ENCODE results near the gene EDRF1. TPM values are rescaled to one million over a fixed set of nuclear protein-coding genes. Genes with fewer than 3 reads are reported as not detected.

Gene EDRF1
- total RNA-seq, 1 donor from 2014 or later, result 45.9 TPM

DNA sequence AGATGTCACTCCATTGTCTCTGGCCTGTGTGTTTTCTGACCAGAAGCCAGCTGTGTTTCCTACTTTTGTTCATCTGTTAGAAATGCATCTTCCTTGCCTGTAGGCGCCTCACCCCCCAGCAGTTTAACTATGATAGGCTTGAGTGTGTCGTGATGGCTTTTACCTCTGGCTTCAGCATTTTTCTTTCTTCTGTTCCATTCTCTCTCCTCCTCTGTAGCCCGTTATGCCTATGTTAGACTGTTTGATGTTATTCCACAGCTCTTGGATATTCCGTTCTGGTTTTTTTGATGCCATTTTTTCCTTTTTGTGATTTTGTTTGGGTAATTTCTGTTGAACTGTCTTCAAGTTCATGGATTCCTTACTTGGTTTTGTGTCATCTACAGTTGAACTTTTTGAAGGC lies 38.2 kb downstream of the EDRF1 start:
- peaks cover 55% of the 10 kb centered on the region for H3K36me3 Mint-ChIP-seq
- H3K27ac Mint-ChIP-seq, result no peak overlapping the region
- TF ChIP-seq, protein P1, sequence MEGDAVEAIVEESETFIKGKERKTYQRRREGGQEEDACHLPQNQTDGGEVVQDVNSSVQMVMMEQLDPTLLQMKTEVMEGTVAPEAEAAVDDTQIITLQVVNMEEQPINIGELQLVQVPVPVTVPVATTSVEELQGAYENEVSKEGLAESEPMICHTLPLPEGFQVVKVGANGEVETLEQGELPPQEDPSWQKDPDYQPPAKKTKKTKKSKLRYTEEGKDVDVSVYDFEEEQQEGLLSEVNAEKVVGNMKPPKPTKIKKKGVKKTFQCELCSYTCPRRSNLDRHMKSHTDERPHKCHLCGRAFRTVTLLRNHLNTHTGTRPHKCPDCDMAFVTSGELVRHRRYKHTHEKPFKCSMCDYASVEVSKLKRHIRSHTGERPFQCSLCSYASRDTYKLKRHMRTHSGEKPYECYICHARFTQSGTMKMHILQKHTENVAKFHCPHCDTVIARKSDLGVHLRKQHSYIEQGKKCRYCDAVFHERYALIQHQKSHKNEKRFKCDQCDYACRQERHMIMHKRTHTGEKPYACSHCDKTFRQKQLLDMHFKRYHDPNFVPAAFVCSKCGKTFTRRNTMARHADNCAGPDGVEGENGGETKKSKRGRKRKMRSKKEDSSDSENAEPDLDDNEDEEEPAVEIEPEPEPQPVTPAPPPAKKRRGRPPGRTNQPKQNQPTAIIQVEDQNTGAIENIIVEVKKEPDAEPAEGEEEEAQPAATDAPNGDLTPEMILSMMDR (IDR thresholded peaks at IDR 0.05; ENCODE audit: unreplicated experiment), result no peak
- H3K9me3 Mint-ChIP-seq, result no peaks in the 10 kb centered on the region
- no peak for DNase-seq (ENCODE audit: low spot score in 2 of 2, unreplicated experiment in 2 of 2)
- H3K4me3 Mint-ChIP-seq, result no peak overlapping the region
- H3K27me3 Mint-ChIP-seq (ENCODE audit: low read depth), result no peaks in the 10 kb centered on the region
- H3K4me1 Mint-ChIP-seq, result no peaks in the 10 kb centered on the region

DNA sequence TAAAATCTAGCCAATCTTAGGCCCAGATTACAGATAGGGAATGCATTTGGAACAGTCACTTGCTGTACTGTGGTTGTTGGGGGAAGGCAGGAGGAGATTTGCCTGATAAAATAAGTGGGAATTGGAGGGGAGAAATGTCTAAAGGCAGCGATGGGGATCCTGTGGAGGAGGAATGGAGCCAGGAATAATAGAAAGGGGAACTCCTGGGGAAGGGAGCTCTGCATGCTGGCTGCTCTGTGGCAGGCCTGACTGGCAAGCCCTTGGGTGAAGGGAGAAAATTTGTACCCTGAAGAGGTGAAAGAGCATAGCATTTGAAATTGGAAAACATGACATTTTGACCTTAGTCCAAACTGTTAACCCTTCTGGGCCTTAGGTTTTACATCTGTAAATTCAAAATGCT lies 42.5 kb downstream of the EDRF1 start:
- DNase-seq (ENCODE audit: low spot score in 2 of 2, unreplicated experiment in 2 of 2), result no peak
- Mint-ChIP-seq H3K9me3 (no peaks in the 10 kb centered on the region), H3K4me3 (no peak overlapping the region), H3K4me1 (no peaks in the 10 kb centered on the region), H3K27me3 (ENCODE audit: low read depth) (no peaks in the 10 kb centered on the region), H3K36me3 (peaks cover 59% of the 10 kb centered on the region), H3K27ac (no peak overlapping the region)
- TF ChIP-seq, protein P1 (IDR thresholded peaks at IDR 0.05; ENCODE audit: unreplicated experiment), result no peak

DNA sequence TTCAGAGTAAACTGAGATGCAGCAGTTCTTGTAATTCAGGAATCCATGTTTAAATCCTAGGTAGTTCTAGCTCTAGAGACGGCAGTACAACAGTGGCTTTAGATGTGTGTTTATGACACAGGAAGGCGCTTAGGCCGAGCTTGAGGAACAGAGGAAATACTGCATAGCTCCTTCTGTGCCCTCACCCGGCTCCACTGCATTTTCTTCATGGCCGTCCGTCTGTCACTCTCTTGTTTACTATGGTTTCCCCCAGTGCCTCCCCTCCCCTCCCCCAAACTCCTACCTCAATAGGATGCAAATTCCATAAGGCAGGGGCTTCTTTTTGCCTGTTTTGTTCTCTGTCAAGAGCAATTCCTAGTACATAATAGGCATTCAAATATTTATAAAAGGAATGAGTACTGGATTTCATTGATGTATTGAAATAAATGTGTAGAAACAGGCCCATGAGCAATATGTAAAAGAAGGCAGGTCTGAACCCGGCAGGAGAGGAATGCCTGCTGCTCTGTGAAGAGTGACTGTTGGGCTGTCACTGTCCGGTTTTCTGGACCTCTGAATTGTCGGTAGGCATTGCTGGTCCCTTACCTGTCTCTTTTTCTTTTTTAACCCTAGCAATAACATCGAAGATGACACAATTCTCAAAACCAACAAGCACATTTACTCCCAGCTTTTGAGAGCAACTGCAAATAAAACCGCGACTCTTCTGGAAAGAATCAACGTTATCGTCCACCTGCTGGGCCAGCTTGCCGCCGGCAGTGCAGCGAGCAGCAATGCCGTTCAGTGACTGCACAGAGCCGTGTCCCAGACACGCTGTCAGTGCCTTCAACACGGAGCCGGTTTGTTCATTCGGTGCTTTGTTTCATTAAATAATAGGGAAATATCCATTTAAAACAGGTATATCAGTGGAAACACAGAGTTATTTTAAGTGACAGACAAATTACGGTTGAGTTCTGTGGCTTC lies 43.5 kb downstream of the EDRF1 start:
- Mint-ChIP-seq H3K4me3 (no peak overlapping the region), H3K36me3 (peaks cover 56% of the 10 kb centered on the region), H3K9me3 (no peaks in the 10 kb centered on the region), H3K4me1 (peaks cover 5% of the 10 kb centered on the region), H3K27me3 (ENCODE audit: low read depth) (no peaks in the 10 kb centered on the region), H3K27ac (no peak overlapping the region)
- DNase-seq (ENCODE audit: low spot score in 2 of 2, unreplicated experiment in 2 of 2), result no peak
- TF ChIP-seq, protein P1 (IDR thresholded peaks at IDR 0.05; ENCODE audit: unreplicated experiment), result no peak

DNA sequence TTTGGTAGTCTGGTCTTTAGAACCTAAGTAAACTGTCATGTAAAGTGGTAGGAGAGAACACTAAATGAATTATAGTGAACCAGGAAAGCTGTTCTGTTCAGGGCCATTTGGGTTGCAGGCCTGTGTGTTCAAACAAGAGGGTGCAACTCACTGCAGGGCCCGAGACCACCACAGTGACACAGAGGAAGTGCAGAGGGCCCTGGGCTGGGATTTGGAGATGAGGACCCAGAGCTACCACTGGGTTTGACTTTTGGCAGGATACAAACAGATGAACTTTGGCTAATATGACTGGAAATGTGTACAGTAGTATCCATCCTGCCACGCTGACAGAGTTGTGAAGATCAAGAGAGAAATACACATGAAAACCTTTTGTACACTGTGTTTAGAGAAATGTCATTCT lies 46.3 kb downstream of the EDRF1 start:
- H3K4me3 Mint-ChIP-seq, result no peak overlapping the region

DNA sequence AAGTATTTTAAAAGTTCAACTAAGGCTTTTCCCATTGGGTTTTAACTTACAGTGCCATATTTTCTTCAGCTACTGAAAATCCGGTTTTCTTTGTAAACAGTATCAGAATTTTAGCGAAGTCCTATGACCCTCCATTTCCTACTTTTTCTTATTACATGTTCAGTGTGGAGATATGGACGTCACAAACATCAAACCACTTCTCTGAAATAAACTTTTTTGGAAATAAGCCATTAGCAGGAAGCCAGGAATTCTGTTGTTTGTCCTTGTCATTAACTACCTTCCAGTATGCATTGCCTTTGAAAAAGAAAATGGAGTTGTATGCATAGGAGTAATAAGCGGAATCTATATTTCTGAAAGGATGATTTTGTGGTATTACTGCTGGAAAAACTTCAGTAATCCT lies 47.0 kb downstream of the EDRF1 start:
- no peak for DNase-seq (ENCODE audit: low spot score in 2 of 2, unreplicated experiment in 2 of 2)
- H3K4me3 Mint-ChIP-seq, result no peak overlapping the region
- TF ChIP-seq, protein P1 (IDR thresholded peaks at IDR 0.05; ENCODE audit: unreplicated experiment), result no peak
- no peaks in the 10 kb centered on the region for H3K27me3 Mint-ChIP-seq (ENCODE audit: low read depth)
- H3K9me3 Mint-ChIP-seq, result no peaks in the 10 kb centered on the region
- no peak overlapping the region for H3K27ac Mint-ChIP-seq
- peaks cover 14% of the 10 kb centered on the region for H3K4me1 Mint-ChIP-seq
- H3K36me3 Mint-ChIP-seq, result peaks cover 42% of the 10 kb centered on the region

More for the DNA sequence above, 46.3 kb downstream of the EDRF1 start:
- Mint-ChIP-seq H3K36me3 (peaks cover 45% of the 10 kb centered on the region), H3K27ac (no peak overlapping the region), H3K9me3 (no peaks in the 10 kb centered on the region), H3K27me3 (ENCODE audit: low read depth) (no peaks in the 10 kb centered on the region), H3K4me1 (peaks cover 14% of the 10 kb centered on the region)
- TF ChIP-seq, protein P1 (IDR thresholded peaks at IDR 0.05; ENCODE audit: unreplicated experiment), result no peak
- DNase-seq (ENCODE audit: low spot score in 2 of 2, unreplicated experiment in 2 of 2), result no peak

Data from mesothelial cell of epicardium (in vitro differentiated cells).